Left ventricle myocardium inferior (tissue), 1 donor: ENCODE data around the gene MAPKBP1. TPM values are rescaled to one million over a fixed set of nuclear protein-coding genes. Genes with fewer than 3 reads are reported as not detected.

Experiments
- DNase-seq: peaks from one replicate; pipeline ENCODE4 v3.0.0-alpha.2; 2020
- H3K27ac ChIP-seq: fragments of 200-600 bp; replicated peaks from 2 replicates; pipeline ENCODE4 v1.8.0; 2021
- H3K27me3 ChIP-seq: fragments of 200-600 bp; 2 replicates; pipeline ENCODE4 v1.8.0; 2021; ENCODE audit warnings: low read depth
- H3K36me3 ChIP-seq: fragments of 200-600 bp; 2 replicates; pipeline ENCODE4 v1.8.0; 2021
- H3K4me1 ChIP-seq: fragments of 200-600 bp; 2 replicates; pipeline ENCODE4 v1.8.0; 2021
- H3K4me3 ChIP-seq: fragments of 200-600 bp; 2 replicates; pipeline ENCODE4 v1.8.0; 2021; ENCODE audit warnings: mild to moderate bottlenecking, moderate library complexity
- H3K9me3 ChIP-seq: fragments of 200-600 bp; replicated peaks from 2 replicates; pipeline ENCODE4 v1.8.0; 2021
- CTCF ChIP-seq: fragments of 200-600 bp; IDR thresholded peaks from 2 replicates; pipeline ENCODE4 v1.8.0; 2021; ENCODE audit warnings: antibody characterized with exemption, mild to moderate bottlenecking, borderline replicate concordance
- intact Hi-C: fragments of 100-400 bp; cut with micrococcal nuclease; formaldehyde crosslinking; loops from one replicate; pipeline ENCODE4 v1.11.0; 2022
- total RNA-seq: library from RNA; stranded (reverse); fragmentation: NEBNext Ultra II Directional; extraction: Animal tissue kit (Norgen Biotek cat#: 25700); gene quantifications from one replicate; pipeline ENCODE4 v1.2.1, GENCODE V29; 2021
- donor health status: DM: no; HTN: yes; CAD: no; lungs with severe emphysema.

The MAPKBP1 gene
- total RNA-seq, 1 donor from 2014 or later: 13.6 TPM

GRCh38 chr15:41797201-41797944 lies 23.1 kb downstream of the MAPKBP1 start:
- Histone ChIP-seq H3K9me3 (no peaks in the 10 kb centered on the region), H3K36me3 (peaks cover 22% of the 10 kb centered on the region), H3K27ac (no peak overlapping the region), H3K4me1 (peaks cover 45% of the 10 kb centered on the region), H3K27me3 (no peaks in the 10 kb centered on the region), H3K4me3 (no peak overlapping the region)
- no peak for DNase-seq
- TF ChIP-seq CTCF: no peak
- intact Hi-C loops: no loop called here

GRCh38 chr15:41798607-41799487 lies 24.6 kb downstream of the MAPKBP1 start:
- DNase-seq: no peak
- H3K27me3 ChIP-seq: no peaks in the 10 kb centered on the region
- no peak for TF ChIP-seq CTCF
- no peak overlapping the region for H3K27ac ChIP-seq
- H3K4me1 ChIP-seq: peaks cover 37% of the 10 kb centered on the region
- H3K9me3 ChIP-seq: no peaks in the 10 kb centered on the region
- H3K36me3 ChIP-seq: peaks cover 22% of the 10 kb centered on the region
- no peak overlapping the region for H3K4me3 ChIP-seq
- intact Hi-C loops: no loop called here

GRCh38 chr15:41799488-41799805 lies 25.2 kb downstream of the MAPKBP1 start:
- no peak overlapping the region for H3K27ac ChIP-seq
- H3K4me1 ChIP-seq: peaks cover 38% of the 10 kb centered on the region
- peaks cover 22% of the 10 kb centered on the region for H3K36me3 ChIP-seq
- H3K4me3 ChIP-seq: no peak overlapping the region
- intact Hi-C loops: no loop called here
- no peaks in the 10 kb centered on the region for H3K27me3 ChIP-seq
- no peaks in the 10 kb centered on the region for H3K9me3 ChIP-seq
- no peak for DNase-seq
- no peak for TF ChIP-seq CTCF

GRCh38 chr15:41801185-41801584 lies 26.9 kb downstream of the MAPKBP1 start:
- no peaks in the 10 kb centered on the region for H3K27me3 ChIP-seq
- peaks cover 22% of the 10 kb centered on the region for H3K36me3 ChIP-seq
- no peak overlapping the region for H3K4me3 ChIP-seq
- intact Hi-C loops: no loop called here
- no peak for DNase-seq
- no peak overlapping the region for H3K27ac ChIP-seq
- no peak for TF ChIP-seq CTCF
- H3K9me3 ChIP-seq: no peaks in the 10 kb centered on the region
- H3K4me1 ChIP-seq: peaks cover 46% of the 10 kb centered on the region

GRCh38 chr15:41801850-41802455 lies 27.7 kb downstream of the MAPKBP1 start:
- Histone ChIP-seq H3K9me3 (no peaks in the 10 kb centered on the region), H3K36me3 (peaks cover 22% of the 10 kb centered on the region), H3K4me3 (no peak overlapping the region), H3K27me3 (no peaks in the 10 kb centered on the region), H3K4me1 (peaks cover 47% of the 10 kb centered on the region), H3K27ac (no peak overlapping the region)
- no peak for TF ChIP-seq CTCF
- intact Hi-C loops: no loop called here
- DNase-seq: no peak
